ENCODE data around the gene SNAPC4. TPM values are rescaled to one million over a fixed set of nuclear protein-coding genes. Genes with fewer than 3 reads are reported as not detected.

Gene SNAPC4
- total and polyA plus RNA-seq, 9 of the 15 experiments (the other 6 are each of a cell fraction or from before 2014, with no cell fraction given) = 0.21 to 21.8 (median 8.8) TPM

DNA sequence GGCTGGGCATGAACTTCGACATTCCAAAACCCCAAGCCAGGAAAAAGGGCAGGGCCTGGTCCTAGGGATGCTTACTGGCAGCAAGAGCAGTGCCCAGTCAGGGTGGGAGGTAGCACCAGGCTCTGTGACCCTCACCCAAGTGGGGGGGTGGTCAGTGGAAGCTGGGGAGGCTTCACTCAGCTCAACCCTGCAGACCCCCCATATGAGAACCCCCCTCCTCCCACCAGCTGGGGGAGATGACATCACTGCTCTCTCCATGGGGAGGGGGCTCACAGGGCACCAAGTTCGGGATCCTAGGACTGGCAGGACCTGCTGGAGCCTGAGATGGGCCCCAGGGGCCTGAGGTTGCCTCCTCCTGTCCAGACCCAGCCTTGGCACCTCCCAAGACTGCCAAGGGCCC, 41.1 kb downstream of the SNAPC4 start:
- Histone ChIP-seq H3K4me3 (no peak overlapping the region), H3K9me1 (ENCODE audit: control insufficient read depth, insufficient read depth, low read length) (no peaks in the 10 kb centered on the region), H3K4me1 (replicated peaks in 1 of 2; ENCODE audit: control insufficient read depth in 2 of 2, insufficient read depth in 2 of 2, low read length in 2 of 2) (peaks cover 7 to 93% of the 10 kb centered on the region in 2 experiments), H3K9ac (ENCODE audit: insufficient read depth in 1 of 2, low read depth in 2 of 2, low read length in 2 of 2) (no peak overlapping the region; a peak in 1 of 4 replicates), H3K36me3 (ENCODE audit: control insufficient read depth, insufficient read depth, low read length) (peaks cover 6% of the 10 kb centered on the region; the same call in 1 of the 3 replicates), H4K20me1 (replicated peaks; ENCODE audit: control insufficient read depth, insufficient read depth, low read length) (no peaks in the 10 kb centered on the region), H3K4me2 (ENCODE audit: insufficient read depth, low read length) (no peak overlapping the region), H3K27me3 (ENCODE audit: control insufficient read depth in 2 of 2, insufficient read depth in 2 of 2, low read length in 2 of 2) (no peaks in the 10 kb centered on the region), H3K27ac (ENCODE audit: extremely low read depth, low read depth, low read length) (no peak overlapping the region), H3K9me3 (replicated peaks; ENCODE audit: control insufficient read depth, insufficient read depth, low read depth, low read length) (no peaks in the 10 kb centered on the region), H3K79me2 (ENCODE audit: control insufficient read depth, insufficient read depth, low read length) (no peaks in the 10 kb centered on the region; the same call in 2 of the 3 replicates), H2AFZ (ENCODE audit: low read depth, low read length) (no peak overlapping the region)
- DNase-seq (ENCODE audit: extremely low read depth in 1 of 4, low spot score in 3 of 4) = no peak
- intact Hi-C loops (cut with micrococcal nuclease) (no loop called here), in situ Hi-C loops (cut with MboI) (no loop called here)
- no peak for FAIRE-seq
- 36% methylated on average over 2 of the region's 2 CpGs for WGBS (ENCODE audit: insufficient coverage, low coverage, missing lambda C conversion rate)
- no TSS peak for BruUV-seq (replicated peaks)
- POLR2A ChIA-PET = interaction anchor here (1.8 kb wide), 1 partner anchor 9 kb away, joined by 4 read pairs; no protein-coding TSS in a partner anchor
- no peak for ATAC-seq
- TF ChIP-seq, protein P1, sequence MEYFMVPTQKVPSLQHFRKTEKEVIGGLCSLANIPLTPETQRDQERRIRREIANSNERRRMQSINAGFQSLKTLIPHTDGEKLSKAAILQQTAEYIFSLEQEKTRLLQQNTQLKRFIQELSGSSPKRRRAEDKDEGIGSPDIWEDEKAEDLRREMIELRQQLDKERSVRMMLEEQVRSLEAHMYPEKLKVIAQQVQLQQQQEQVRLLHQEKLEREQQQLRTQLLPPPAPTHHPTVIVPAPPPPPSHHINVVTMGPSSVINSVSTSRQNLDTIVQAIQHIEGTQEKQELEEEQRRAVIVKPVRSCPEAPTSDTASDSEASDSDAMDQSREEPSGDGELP (CRISPR knock-in tag; IDR thresholded peaks at IDR 0.05; ENCODE audit: borderline replicate concordance) = 0 out of 2 replicates have a peak, but pooled peaks have one; percentile 21
- TF ChIP-seq XRCC4 (IDR thresholded peaks at IDR 0.05; ENCODE audit: extremely low read depth, insufficient read depth, insufficient read length) (no peak), CTCF (IDR thresholded peaks at IDR 0.05 in 2 of 3, conservative IDR thresholded peaks at IDR 0.05 in 1 of 3; ENCODE audit: insufficient read depth in 2 of 3, low read depth in 1 of 3, low read length in 3 of 3) (no peak), CXXC5 (CRISPR knock-in tag; IDR thresholded peaks at IDR 0.05) (no peak)
- CTCF ChIA-PET (ENCODE audit: low intra/inter-chr PET ratio) = no interaction called here
